H1 (cell line): ENCODE measurements around the gene CAMKMT. TPM values are rescaled to one million over a fixed set of nuclear protein-coding genes. Genes with fewer than 3 reads are reported as not detected.

Experiments
- CHD7 ChIP-seq: fragments of 300-600 bp; sonication (generic); IDR thresholded peaks from 2 replicates; pipeline ENCODE4 v1.7.1; 2012; ENCODE audit warnings: low read length, moderate library complexity, mild to moderate bottlenecking, inconsistent platforms; ENCODE audit not compliant: insufficient replicate concordance
- RFX5 ChIP-seq: IDR thresholded peaks from 2 replicates; pipeline ENCODE4 v1.6.1; 2011; ENCODE audit warnings: low read depth, low read length, improper control_type of control experiment, borderline replicate concordance
- polyA plus RNA-seq, 7 experiments: library from polyadenylated mRNA; depleted of rRNA in 3 of 7; stranded (reverse) in 5 of 7; unstranded in 2 of 7; fragments of >200 nt in 5 of 7; fragments of 200-250 nt in 2 of 7; gene quantifications; 1 replicate in 5 of 7; 2 replicates in 1 of 7; 4 replicates in 1 of 7; pipeline versions ENCODE4 v1.2.1 to v1.2.3, GENCODE V29; 2011 to 2013; ENCODE audit warnings: missing spikeins in 2 of 7, mixed read lengths in 2 of 7
- total RNA-seq: library from RNA; stranded (reverse); fragmentation: NEBNext Ultra II Directional; extraction: Animal tissue kit (Norgen Biotek cat#: 25700); gene quantifications from 2 replicates; pipeline ENCODE4 v1.2.1, GENCODE V29; 2021

Gene CAMKMT
- total and polyA plus RNA-seq, 2 of the 8 experiments (the other 6 are each of a cell fraction or from before 2014, with no cell fraction given): 14.7 to 22.4 TPM

GRCh38 chr2:44691174-44691785, 329.5 kb downstream of the CAMKMT start (continued):
- TF ChIP-seq CHD7 (no peak), RFX5 (no peak)
